K562 (cell line): ENCODE measurements around the gene NKAIN1. TPM values are rescaled to one million over a fixed set of nuclear protein-coding genes. Genes with fewer than 3 reads are reported as not detected.
A peak's percentile ranks its signal among the peaks of the same experiment; 100 is the strongest.

ENCODE experiments used
- AFF4 ChIP-seq: sonication (generic); formaldehyde crosslinking; IDR thresholded peaks from 2 replicates; pipeline ENCODE4 v1.8.0; 2023; ENCODE audit warnings: mild to moderate bottlenecking, missing genetic modification reagents
- ARID2 ChIP-seq: fragments of 450-650 bp; IDR thresholded peaks from 2 replicates; pipeline ENCODE4 v1.6.1; 2017; ENCODE audit warnings: antibody characterized with exemption, mild to moderate bottlenecking
- DIDO1 ChIP-seq: fragments of 450-650 bp; IDR thresholded peaks from 2 replicates; pipeline ENCODE4 v1.6.1; 2016; ENCODE audit warnings: low read depth, missing biosample characterization, missing genetic modification characterization
- ELF2 ChIP-seq: fragments of 250-450 bp; sonication (Bioruptor Pico); IDR thresholded peaks from 2 replicates; pipeline ENCODE4 v1.5.0; 2021; ENCODE audit warnings: mild to moderate bottlenecking
- GABPB1 ChIP-seq: sonication (generic); formaldehyde crosslinking; IDR thresholded peaks from 2 replicates; pipeline ENCODE4 v1.8.0; 2022; ENCODE audit warnings: mild to moderate bottlenecking, missing genetic modification reagents
- ILF3 ChIP-seq: fragments of 450-650 bp; IDR thresholded peaks from 2 replicates; pipeline ENCODE4 v1.6.1; 2018; ENCODE audit warnings: antibody characterized with exemption, mild to moderate bottlenecking, moderate library complexity, borderline replicate concordance
- JUNB ChIP-seq: fragments of 450-650 bp; formaldehyde crosslinking; conservative IDR thresholded peaks from 2 replicates; pipeline ENCODE4 v1.4.0; 2020; ENCODE audit warnings: mild to moderate bottlenecking
- MXI1 ChIP-seq: IDR thresholded peaks from 2 replicates; pipeline ENCODE4 v1.6.1; 2011; ENCODE audit warnings: low read depth, mild to moderate bottlenecking, improper control_type of control experiment, low read length
- NFE2L1 ChIP-seq: fragments of 450-650 bp; IDR thresholded peaks from 2 replicates; pipeline ENCODE4 v1.6.1; 2016; ENCODE audit warnings: missing genetic modification characterization, low read depth, mild to moderate bottlenecking, missing compliant biosample characterization, moderate library complexity, borderline replicate concordance
- PHF20 ChIP-seq: fragments of 450-650 bp; IDR thresholded peaks from 2 replicates; pipeline ENCODE4 v1.6.1; 2018; ENCODE audit not compliant: partially characterized antibody
- POLR2G ChIP-seq: fragments of 200-400 bp; formaldehyde crosslinking; IDR thresholded peaks from 2 replicates; pipeline ENCODE4 v1.6.1; 2017; ENCODE audit warnings: low read depth, mild to moderate bottlenecking, antibody characterized with exemption, low read length, moderate library complexity
- POLR3G ChIP-seq: IDR thresholded peaks from 2 replicates; pipeline ENCODE4 v1.6.1; 2011; ENCODE audit not compliant: insufficient read length, insufficient replicate concordance; ENCODE audit errors: extremely low read depth
- SOX6 ChIP-seq: fragments of 450-650 bp; IDR thresholded peaks from 2 replicates; pipeline ENCODE4 v1.6.1; 2014; ENCODE audit warnings: mild to moderate bottlenecking
- SP1 ChIP-seq: sonication (generic); formaldehyde crosslinking; IDR thresholded peaks from 2 replicates; pipeline ENCODE4 v1.8.1; 2022; ENCODE audit warnings: mild to moderate bottlenecking, missing genetic modification reagents
- ZFP30 ChIP-seq: fragments of 250-450 bp; sonication (Bioruptor Pico); IDR thresholded peaks from 2 replicates; pipeline ENCODE4 v1.8.0; 2022; ENCODE audit warnings: moderate library complexity, mild to moderate bottlenecking, inconsistent platforms, borderline replicate concordance
- ZFX ChIP-seq: sonication (generic); formaldehyde crosslinking; IDR thresholded peaks from 2 replicates; pipeline ENCODE4 v1.8.0; 2022; ENCODE audit warnings: mild to moderate bottlenecking, missing genetic modification reagents, moderate library complexity
- ZNF212 ChIP-seq: fragments of 450-650 bp; formaldehyde crosslinking; IDR thresholded peaks from 2 replicates; pipeline ENCODE4 v1.4.0; 2020; ENCODE audit warnings: mild to moderate bottlenecking
- ZNF436 ChIP-seq: fragments of 250-450, 450-650 bp; sonication (Bioruptor Pico); formaldehyde crosslinking; IDR thresholded peaks from 2 replicates; pipeline ENCODE4 v1.7.0; 2020; ENCODE audit warnings: mild to moderate bottlenecking
- ZNF57 ChIP-seq: fragments of 450-650 bp; formaldehyde crosslinking; IDR thresholded peaks from 2 replicates; pipeline ENCODE4 v1.4.0; 2020; ENCODE audit warnings: mild to moderate bottlenecking, moderate library complexity
- ZNF696 ChIP-seq: fragments of 250-450 bp; sonication (Bioruptor Pico); conservative IDR thresholded peaks from 2 replicates; pipeline ENCODE4 v1.4.0; 2020; ENCODE audit warnings: mild to moderate bottlenecking, moderate library complexity
- ZNF780A ChIP-seq: fragments of 250-450 bp; sonication (Bioruptor Pico); IDR thresholded peaks from 2 replicates; pipeline ENCODE4 v1.5.0; 2021; ENCODE audit warnings: mild to moderate bottlenecking
- ZSCAN32 ChIP-seq: fragments of 450-650 bp; formaldehyde crosslinking; IDR thresholded peaks from 2 replicates; pipeline ENCODE4 v1.4.0; 2020; ENCODE audit warnings: mild to moderate bottlenecking, moderate library complexity
- polyA plus RNA-seq, 8 experiments: library from polyadenylated mRNA; depleted of rRNA in 4 of 8; stranded (reverse) in 5 of 8; unstranded in 3 of 8; fragments of >200 nt; fragmentation: Nextera tagmentation in 2 of 8; fragmentation: Illumina TruSeq in 1 of 8; extraction: Ambion mirVana in 2 of 8; extraction: Trizol in 1 of 8; gene quantifications; 2 replicates each; pipeline versions ENCODE4 v1.2.1 to v1.2.3, GENCODE V29; 2011 to 2014; ENCODE audit warnings: inconsistent platforms in 1 of 8, missing spikeins in 1 of 8
- total RNA-seq, 7 experiments: library from RNA; depleted of rRNA in 6 of 7; stranded (reverse); fragments of >200 nt in 6 of 7; fragmentation: Illumina TruSeq in 2 of 7; extraction: Trizol in 2 of 7; gene quantifications; 2 replicates each; pipeline versions ENCODE4 v1.2.1 to v1.2.3, GENCODE V29; 2011 to 2021; ENCODE audit warnings: low replicate concordance in 1 of 7
- TF ChIP-seq, protein P1 (sequence below): fragments of 450-650 bp; IDR thresholded peaks from 2 replicates; pipeline ENCODE4 v1.6.1; 2016; ENCODE audit warnings: missing biosample characterization, missing genetic modification characterization
- TF ChIP-seq, protein P2 (sequence below): sonication (generic); formaldehyde crosslinking; IDR thresholded peaks from 2 replicates; pipeline ENCODE4 v1.8.0; 2022; ENCODE audit warnings: mild to moderate bottlenecking, low read depth, missing genetic modification reagents
- TF ChIP-seq, protein P3 (sequence below): fragments of 250-450 bp; sonication (Bioruptor Pico); IDR thresholded peaks from 2 replicates; pipeline ENCODE4 v1.8.0; 2021; ENCODE audit warnings: moderate library complexity, mild to moderate bottlenecking, inconsistent platforms

The NKAIN1 gene
- total and polyA plus RNA-seq, 9 of the 15 experiments (the other 6 are each of a cell fraction or from before 2014, with no cell fraction given), result 0.03 to 0.22 (median 0.04) TPM; not detected in 3

GRCh38 chr1:31159869-31160611 lies 79.6 kb downstream of the NKAIN1 start (continued):
- TF ChIP-seq ARID2 (no peak), PHF20 (peak; percentile 42), ZNF696 (CRISPR knock-in tag) (no peak), MXI1 (no peak), SOX6 (no peak), SP1 (peak; percentile 40; the same call in 1 of the 2 replicates), ZFX (CRISPR knock-in tag) (peak; percentile 98), ZFP30 (CRISPR knock-in tag) (no peak), ZNF57 (no peak), ZSCAN32 (CRISPR knock-in tag) (no peak), POLR2G (no peak), NFE2L1 (tag) (no peak), ZNF436 (CRISPR knock-in tag) (no peak), JUNB (CRISPR knock-in tag) (no peak), POLR3G (no peak), ELF2 (CRISPR knock-in tag) (no peak), ZNF780A (CRISPR knock-in tag) (no peak), DIDO1 (tag) (no peak), AFF4 (CRISPR knock-in tag) (no peak), ZNF212 (CRISPR knock-in tag) (0 out of 2 replicates have a peak, but pooled peaks have one; percentile 73), GABPB1 (CRISPR knock-in tag) (no peak), ILF3 (no peak)
- TF ChIP-seq, protein P1, sequence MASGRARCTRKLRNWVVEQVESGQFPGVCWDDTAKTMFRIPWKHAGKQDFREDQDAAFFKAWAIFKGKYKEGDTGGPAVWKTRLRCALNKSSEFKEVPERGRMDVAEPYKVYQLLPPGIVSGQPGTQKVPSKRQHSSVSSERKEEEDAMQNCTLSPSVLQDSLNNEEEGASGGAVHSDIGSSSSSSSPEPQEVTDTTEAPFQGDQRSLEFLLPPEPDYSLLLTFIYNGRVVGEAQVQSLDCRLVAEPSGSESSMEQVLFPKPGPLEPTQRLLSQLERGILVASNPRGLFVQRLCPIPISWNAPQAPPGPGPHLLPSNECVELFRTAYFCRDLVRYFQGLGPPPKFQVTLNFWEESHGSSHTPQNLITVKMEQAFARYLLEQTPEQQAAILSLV, result no peak
- TF ChIP-seq, protein P2, sequence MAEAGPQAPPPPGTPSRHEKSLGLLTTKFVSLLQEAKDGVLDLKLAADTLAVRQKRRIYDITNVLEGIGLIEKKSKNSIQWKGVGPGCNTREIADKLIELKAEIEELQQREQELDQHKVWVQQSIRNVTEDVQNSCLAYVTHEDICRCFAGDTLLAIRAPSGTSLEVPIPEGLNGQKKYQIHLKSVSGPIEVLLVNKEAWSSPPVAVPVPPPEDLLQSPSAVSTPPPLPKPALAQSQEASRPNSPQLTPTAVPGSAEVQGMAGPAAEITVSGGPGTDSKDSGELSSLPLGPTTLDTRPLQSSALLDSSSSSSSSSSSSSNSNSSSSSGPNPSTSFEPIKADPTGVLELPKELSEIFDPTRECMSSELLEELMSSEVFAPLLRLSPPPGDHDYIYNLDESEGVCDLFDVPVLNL (CRISPR knock-in tag), result no peak
- TF ChIP-seq, protein P3, sequence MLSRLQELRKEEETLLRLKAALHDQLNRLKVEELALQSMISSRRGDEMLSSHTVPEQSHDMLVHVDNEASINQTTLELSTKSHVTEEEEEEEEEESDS (CRISPR knock-in tag), result no peak
